ENCODE data around the gene NPR3. TPM values are rescaled to one million over a fixed set of nuclear protein-coding genes. Genes with fewer than 3 reads are reported as not detected.

NPR3 gene
- total and polyA plus RNA-seq, 3 donors from 2014 or later = 2.8 to 3.9 (median 3.2) TPM

DNA sequence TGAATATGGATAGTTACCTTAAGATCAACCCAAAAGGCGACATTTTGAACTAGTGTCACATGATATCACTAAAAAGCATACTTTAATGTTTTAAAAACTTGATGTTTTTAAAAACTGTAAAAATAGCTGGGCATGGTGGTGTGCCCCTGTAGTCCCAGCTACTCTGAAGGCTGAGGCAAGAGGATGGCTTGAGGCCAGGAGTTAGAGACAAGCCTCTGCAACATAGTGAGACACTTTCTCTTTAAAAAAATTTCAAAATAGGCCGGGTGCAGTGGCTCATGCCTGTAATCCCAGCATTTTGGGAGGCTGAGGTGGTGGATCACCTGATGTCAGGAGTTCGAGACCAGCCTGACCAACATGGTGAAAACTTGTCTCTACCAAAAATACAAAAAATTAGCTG is 129.5 kb downstream of the NPR3 start:
- intact Hi-C loops (cut with DNase I; ENCODE audit: low total_unique reads) = no loop called here
- Histone ChIP-seq H3K27me3 (no peaks in the 10 kb centered on the region), H3K4me3 (no peak overlapping the region), H3K36me3 (ENCODE audit: low read depth, missing control alignments) (no peaks in the 10 kb centered on the region), H3K9me3 (no peaks in the 10 kb centered on the region), H3K4me1 (peaks cover 4% of the 10 kb centered on the region), H3K27ac (no peak overlapping the region)
- DNase-seq = no peak
- TF ChIP-seq CTCF (IDR thresholded peaks at IDR 0.05) (no peak), POLR2A (IDR thresholded peaks at IDR 0.05) (no peak)
- 93 to 94% methylated on average over 3 of the region's 3 CpGs for WGBS, 2 donors

Other genes with a start within 250 kb of the NPR3 start
- 100 to 1,000 TPM; 147 to 210 TPM for gene SUB1, start 125.8 kb upstream of the NPR3 start, total RNA-seq
- 195 TPM for gene SUB1, start 125.8 kb upstream of the NPR3 start, polyA plus RNA-seq (ENCODE audit: insufficient read depth, low read depth, low replicate concordance)